GM10266 (cell line): ENCODE results near the gene LYPD8.

ENCODE experiments used
- DNase-seq: peaks from one replicate; pipeline ENCODE4 v3.0.0; 2012; ENCODE audit errors: extremely low spot score
- TF ChIP-seq, protein P1 (sequence below): IDR thresholded peaks from 2 replicates; pipeline ENCODE4 v1.5.1; 2012; ENCODE audit warnings: mild to moderate bottlenecking, low read depth; ENCODE audit not compliant: control insufficient read depth, insufficient read depth; ENCODE audit errors: missing control alignments

Gene LYPD8

DNA sequence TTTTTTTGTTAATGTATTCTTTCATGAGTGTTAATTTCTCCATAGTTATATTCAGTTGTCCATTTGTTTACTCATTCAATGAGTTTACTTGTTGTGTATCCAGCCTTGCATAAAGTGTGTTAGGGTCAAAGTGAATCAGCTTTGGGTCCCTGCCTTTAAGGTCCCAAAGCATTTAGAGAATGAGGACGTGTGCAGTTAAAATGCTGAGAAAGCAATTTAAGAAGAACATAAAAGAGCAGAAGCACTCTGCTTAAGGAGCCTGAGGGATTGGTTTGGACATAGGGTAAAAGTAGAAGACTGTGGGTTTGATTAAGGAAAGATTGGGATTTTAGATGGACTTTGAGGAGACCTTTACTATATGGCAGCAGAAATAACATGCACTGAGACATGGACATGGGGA is 56.5 kb downstream of the LYPD8 start:
- no peak for DNase-seq
- TF ChIP-seq, protein P1, sequence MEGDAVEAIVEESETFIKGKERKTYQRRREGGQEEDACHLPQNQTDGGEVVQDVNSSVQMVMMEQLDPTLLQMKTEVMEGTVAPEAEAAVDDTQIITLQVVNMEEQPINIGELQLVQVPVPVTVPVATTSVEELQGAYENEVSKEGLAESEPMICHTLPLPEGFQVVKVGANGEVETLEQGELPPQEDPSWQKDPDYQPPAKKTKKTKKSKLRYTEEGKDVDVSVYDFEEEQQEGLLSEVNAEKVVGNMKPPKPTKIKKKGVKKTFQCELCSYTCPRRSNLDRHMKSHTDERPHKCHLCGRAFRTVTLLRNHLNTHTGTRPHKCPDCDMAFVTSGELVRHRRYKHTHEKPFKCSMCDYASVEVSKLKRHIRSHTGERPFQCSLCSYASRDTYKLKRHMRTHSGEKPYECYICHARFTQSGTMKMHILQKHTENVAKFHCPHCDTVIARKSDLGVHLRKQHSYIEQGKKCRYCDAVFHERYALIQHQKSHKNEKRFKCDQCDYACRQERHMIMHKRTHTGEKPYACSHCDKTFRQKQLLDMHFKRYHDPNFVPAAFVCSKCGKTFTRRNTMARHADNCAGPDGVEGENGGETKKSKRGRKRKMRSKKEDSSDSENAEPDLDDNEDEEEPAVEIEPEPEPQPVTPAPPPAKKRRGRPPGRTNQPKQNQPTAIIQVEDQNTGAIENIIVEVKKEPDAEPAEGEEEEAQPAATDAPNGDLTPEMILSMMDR = no peak

DNA sequence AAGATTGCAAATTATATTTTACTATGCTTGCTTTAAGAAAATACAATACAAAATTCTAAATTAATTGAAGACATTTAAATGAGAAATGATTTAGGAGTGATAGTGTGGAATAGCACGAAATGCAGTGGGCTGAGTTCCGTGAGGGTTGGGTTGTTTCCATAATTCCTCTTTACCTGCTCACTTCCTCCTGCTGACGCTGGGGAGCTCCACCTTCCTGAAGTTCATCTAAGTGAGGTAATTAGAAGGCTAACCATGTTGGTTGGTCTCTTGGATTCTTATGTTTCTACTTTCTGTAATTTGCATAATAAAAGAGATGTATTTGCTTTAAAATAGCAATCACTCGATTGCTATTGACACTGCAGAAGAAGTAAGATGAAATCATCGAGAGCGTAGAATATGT is 57.7 kb downstream of the LYPD8 start:
- DNase-seq = no peak
- TF ChIP-seq, protein P1 = no peak

DNA sequence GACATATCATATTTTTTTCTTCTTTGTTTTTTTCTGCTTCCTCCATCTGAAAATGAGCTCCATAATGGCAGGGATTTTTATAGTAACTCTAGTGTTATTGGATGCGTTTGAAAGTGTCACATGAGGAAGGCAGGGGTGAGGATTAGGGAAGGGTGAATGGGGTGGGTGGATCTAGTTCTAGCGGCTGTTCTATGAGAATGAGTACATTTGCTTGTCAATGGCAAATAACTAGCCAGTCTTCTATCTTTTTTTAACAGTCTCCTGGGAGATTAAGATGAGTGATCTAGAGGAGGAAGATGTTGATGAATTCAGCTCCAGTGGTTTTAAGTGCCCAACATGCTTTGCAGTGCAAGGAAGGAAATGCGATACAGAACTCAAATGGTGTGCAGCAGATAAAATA is 58.8 kb downstream of the LYPD8 start:
- TF ChIP-seq, protein P1 = no peak
- no peak for DNase-seq

DNA sequence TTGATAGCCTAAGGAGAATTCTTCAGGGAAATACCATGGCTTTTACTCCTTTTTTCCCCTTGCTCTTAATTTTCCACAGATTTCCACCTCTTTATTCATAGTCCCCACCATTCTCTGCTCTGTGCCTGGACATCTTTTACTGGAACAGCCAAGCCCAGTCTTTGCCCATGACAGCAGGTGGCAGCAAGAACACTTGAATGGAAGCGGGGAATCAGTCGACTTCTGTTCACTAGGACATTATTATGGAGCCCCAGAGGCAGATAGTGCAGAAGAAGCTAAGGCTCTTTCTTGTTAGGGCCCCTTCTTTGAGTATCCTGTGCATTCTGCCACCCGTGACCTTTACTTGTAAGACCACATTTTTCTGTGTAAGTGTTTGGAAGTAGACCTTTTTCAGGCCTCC is 59.3 kb downstream of the LYPD8 start:
- DNase-seq = no peak
- TF ChIP-seq, protein P1 = peak; percentile 17

DNA sequence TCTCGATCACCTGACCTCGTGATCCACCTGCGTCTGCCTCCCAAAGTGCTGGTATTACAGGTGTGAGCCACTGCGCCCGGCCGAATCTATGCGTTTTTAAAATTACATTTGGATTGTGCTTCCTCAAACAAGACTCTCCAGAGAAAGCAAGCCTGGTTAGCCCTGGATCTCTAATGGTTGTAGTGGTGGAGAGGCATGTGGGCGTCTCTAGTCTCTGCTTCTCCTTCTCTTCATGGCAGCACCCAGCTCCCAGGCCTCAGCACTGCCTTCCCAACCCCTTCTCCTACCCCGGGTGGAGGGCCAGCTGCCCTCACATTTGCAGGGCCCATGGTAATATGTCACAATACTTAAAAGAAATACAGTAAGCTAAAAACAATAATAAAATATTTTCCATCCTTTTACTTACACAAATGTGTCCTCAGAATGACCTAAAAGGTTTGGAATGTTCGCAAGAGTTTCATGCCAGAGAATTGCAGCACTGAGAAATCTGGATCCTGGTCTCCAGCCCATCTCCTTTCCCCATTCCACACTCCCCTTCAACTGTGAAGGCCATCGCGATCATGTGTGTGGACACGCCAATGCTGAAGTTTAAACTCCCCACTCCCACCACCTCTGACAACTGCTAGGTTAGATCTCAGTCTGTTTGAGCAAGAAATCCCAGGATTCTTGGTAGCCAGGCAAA is 60.0 kb downstream of the LYPD8 start:
- no peak for DNase-seq
- TF ChIP-seq, protein P1 = no peak

DNA sequence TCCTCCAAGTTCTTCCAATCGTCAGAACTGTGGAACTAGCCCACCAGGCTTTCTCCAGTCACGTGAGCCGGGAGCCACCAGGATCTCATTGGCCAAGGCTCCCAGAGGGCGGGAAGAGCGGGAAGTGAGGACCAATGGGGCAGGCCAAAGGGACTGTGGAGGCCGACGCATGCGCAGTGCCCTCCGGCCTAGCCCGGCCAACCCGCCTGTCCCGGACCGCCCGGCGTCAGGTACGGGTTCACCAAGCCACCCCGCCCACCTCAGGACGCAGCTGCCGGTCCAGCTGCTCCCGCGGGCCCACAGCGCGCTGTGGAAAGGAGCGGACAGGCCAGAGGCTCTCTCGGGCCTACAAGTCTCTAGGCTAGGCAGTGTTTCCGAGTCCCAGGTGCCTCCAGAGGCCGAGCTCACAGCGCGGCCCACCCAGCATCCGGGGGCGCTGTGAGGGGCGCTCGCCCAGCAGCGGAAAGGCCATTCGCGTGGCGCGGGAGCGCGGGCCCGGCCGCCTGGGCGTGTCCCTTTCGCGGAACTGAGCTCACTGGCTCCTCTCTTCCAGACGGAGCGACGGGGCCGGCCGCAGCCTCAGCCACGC is 63.9 kb downstream of the LYPD8 start:
- DNase-seq = no peak
- TF ChIP-seq, protein P1 = no peak
